HEK293 (cell line): ENCODE measurements around the gene GPR107.

Experiments used
- HOXA7 ChIP-seq: sonication (generic); formaldehyde crosslinking; IDR thresholded peaks from 2 replicates; pipeline ENCODE4 v1.8.1; 2022; ENCODE audit warnings: missing genetic modification reagents, borderline replicate concordance
- KLF1 ChIP-seq: fragments of 450-650 bp; formaldehyde crosslinking; IDR thresholded peaks from 2 replicates; pipeline ENCODE4 v1.5.1; 2016; ENCODE audit warnings: missing biosample characterization, missing genetic modification characterization
- YY1 ChIP-seq: fragments of 450-650 bp; formaldehyde crosslinking; IDR thresholded peaks from 2 replicates; pipeline ENCODE4 v1.5.1; 2018; ENCODE audit warnings: missing biosample characterization, missing genetic modification characterization
- ZNF174 ChIP-seq: fragments of 450-650 bp; formaldehyde crosslinking; IDR thresholded peaks from 2 replicates; pipeline ENCODE4 v1.5.0; 2017; ENCODE audit warnings: missing biosample characterization, mild to moderate bottlenecking, missing genetic modification characterization
- ZNF292 ChIP-seq: fragments of 450-650 bp; formaldehyde crosslinking; IDR thresholded peaks from 2 replicates; pipeline ENCODE4 v1.5.1; 2016; ENCODE audit warnings: low read depth, missing biosample characterization, missing genetic modification characterization, borderline replicate concordance
- ZNF302 ChIP-seq: fragments of 450-650 bp; formaldehyde crosslinking; IDR thresholded peaks from 2 replicates; pipeline ENCODE4 v1.5.1; 2016; ENCODE audit warnings: missing biosample characterization, missing genetic modification characterization, low read depth
- ZNF530 ChIP-seq: fragments of 450-650 bp; formaldehyde crosslinking; IDR thresholded peaks from 2 replicates; pipeline ENCODE4 v1.5.1; 2016; ENCODE audit warnings: low read depth, missing biosample characterization, missing genetic modification characterization
- ZNF549 ChIP-seq: fragments of 450-650 bp; IDR thresholded peaks from 2 replicates; pipeline ENCODE4 v1.5.1; 2018; ENCODE audit warnings: missing biosample characterization, missing genetic modification characterization, mild to moderate bottlenecking, inconsistent platforms, moderate library complexity
- TF ChIP-seq, protein P1 (sequence below): fragments of 450-650 bp; formaldehyde crosslinking; IDR thresholded peaks from 2 replicates; pipeline ENCODE4 v1.5.1; 2016; ENCODE audit warnings: missing biosample characterization, missing genetic modification characterization
- TF ChIP-seq, protein P2 (sequence below): fragments of 450-650 bp; formaldehyde crosslinking; IDR thresholded peaks from 2 replicates; pipeline ENCODE4 v1.5.1; 2017; ENCODE audit warnings: missing biosample characterization, mild to moderate bottlenecking, missing genetic modification characterization, moderate library complexity
- TF ChIP-seq, protein P3 (sequence below): fragments of 450-650 bp; formaldehyde crosslinking; IDR thresholded peaks from 2 replicates; pipeline ENCODE4 v1.5.1; 2017; ENCODE audit warnings: missing biosample characterization, missing genetic modification characterization

DNA sequence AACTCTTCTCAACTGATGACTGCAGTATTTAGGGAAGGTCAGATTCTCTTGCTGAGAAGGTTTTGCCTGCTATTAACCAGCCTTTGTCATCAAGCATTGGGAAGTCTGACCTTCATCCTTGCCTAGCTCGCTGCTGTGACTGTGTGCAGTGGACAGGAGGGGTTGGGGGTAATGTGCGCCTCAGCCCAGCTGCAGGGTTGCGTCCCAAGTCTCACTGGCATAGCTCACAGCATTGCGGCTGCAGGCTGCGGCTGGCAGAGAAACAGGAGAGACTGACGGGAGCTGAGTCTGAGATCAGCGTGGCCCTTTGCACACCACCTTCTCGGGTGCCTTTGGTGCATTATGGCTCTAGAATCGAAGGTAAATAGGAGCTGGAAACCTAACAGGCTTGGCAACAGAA is 62.6 kb downstream of the GPR107 start:
- no peak for TF ChIP-seq ZNF302
- TF ChIP-seq, protein P1, sequence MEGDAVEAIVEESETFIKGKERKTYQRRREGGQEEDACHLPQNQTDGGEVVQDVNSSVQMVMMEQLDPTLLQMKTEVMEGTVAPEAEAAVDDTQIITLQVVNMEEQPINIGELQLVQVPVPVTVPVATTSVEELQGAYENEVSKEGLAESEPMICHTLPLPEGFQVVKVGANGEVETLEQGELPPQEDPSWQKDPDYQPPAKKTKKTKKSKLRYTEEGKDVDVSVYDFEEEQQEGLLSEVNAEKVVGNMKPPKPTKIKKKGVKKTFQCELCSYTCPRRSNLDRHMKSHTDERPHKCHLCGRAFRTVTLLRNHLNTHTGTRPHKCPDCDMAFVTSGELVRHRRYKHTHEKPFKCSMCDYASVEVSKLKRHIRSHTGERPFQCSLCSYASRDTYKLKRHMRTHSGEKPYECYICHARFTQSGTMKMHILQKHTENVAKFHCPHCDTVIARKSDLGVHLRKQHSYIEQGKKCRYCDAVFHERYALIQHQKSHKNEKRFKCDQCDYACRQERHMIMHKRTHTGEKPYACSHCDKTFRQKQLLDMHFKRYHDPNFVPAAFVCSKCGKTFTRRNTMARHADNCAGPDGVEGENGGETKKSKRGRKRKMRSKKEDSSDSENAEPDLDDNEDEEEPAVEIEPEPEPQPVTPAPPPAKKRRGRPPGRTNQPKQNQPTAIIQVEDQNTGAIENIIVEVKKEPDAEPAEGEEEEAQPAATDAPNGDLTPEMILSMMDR (tag by site-specific recombination) = no peak
- TF ChIP-seq HOXA7 = no peak
- no peak for TF ChIP-seq KLF1 (tag by site-specific recombination)
- TF ChIP-seq, protein P2, sequence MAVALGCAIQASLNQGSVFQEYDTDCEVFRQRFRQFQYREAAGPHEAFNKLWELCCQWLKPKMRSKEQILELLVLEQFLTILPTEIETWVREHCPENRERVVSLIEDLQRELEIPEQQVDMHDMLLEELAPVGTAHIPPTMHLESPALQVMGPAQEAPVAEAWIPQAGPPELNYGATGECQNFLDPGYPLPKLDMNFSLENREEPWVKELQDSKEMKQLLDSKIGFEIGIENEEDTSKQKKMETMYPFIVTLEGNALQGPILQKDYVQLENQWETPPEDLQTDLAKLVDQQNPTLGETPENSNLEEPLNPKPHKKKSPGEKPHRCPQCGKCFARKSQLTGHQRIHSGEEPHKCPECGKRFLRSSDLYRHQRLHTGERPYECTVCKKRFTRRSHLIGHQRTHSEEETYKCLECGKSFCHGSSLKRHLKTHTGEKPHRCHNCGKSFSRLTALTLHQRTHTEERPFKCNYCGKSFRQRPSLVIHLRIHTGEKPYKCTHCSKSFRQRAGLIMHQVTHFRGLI (tag by site-specific recombination) = no peak
- no peak for TF ChIP-seq ZNF174 (tag by site-specific recombination)
- no peak for TF ChIP-seq ZNF292
- no peak for TF ChIP-seq ZNF549 (tag by site-specific recombination)
- TF ChIP-seq, protein P3, sequence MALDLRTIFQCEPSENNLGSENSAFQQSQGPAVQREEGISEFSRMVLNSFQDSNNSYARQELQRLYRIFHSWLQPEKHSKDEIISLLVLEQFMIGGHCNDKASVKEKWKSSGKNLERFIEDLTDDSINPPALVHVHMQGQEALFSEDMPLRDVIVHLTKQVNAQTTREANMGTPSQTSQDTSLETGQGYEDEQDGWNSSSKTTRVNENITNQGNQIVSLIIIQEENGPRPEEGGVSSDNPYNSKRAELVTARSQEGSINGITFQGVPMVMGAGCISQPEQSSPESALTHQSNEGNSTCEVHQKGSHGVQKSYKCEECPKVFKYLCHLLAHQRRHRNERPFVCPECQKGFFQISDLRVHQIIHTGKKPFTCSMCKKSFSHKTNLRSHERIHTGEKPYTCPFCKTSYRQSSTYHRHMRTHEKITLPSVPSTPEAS = no peak
- no peak for TF ChIP-seq YY1
- no peak for TF ChIP-seq ZNF530 (tag by site-specific recombination)
